Activated T-helper 1 cell treated with anti-CD3 and anti-CD28 coated beads, Interleukin-2, amount 50 U/mL, for 16 hours (primary cell): ENCODE data around the gene PIK3R6.

ENCODE experiments used
- DNase-seq, 2 donors: peaks; one replicate each; pipeline ENCODE4 v3.0.0-alpha.2; 2020; ENCODE audit warnings: low read depth in 1 of 2, low spot score in 1 of 2

PIK3R6 gene

GRCh38 chr17:8754890-8755289, 112.6 kb downstream of the PIK3R6 start:
- DNase-seq: no peak

GRCh38 chr17:8753976-8754440, 113.5 kb downstream of the PIK3R6 start:
- DNase-seq: no peak

GRCh38 chr17:8753136-8753975, 114.1 kb downstream of the PIK3R6 start:
- DNase-seq: no peak
